Type B pancreatic cell (in vitro differentiated cells): ENCODE data around the gene ACTA1. TPM values are rescaled to one million over a fixed set of nuclear protein-coding genes. Genes with fewer than 3 reads are reported as not detected.

Experiments
- DNase-seq: peaks from one replicate; pipeline ENCODE4 v3.0.0; 2021; ENCODE audit warnings: mixed read lengths; ENCODE audit not compliant: unreplicated experiment; ENCODE audit errors: extremely low spot score
- H3K27ac Mint-ChIP-seq: 2 replicates; pipeline ENCODE4 v1.8.0; 2021; ENCODE audit warnings: mild to moderate bottlenecking, mixed read lengths
- H3K27me3 Mint-ChIP-seq: 2 replicates; pipeline ENCODE4 v1.8.0; 2021; ENCODE audit warnings: mixed read lengths
- H3K36me3 Mint-ChIP-seq: 2 replicates; pipeline ENCODE4 v1.8.0; 2021; ENCODE audit warnings: mixed read lengths
- H3K4me1 Mint-ChIP-seq: one replicate; pipeline ENCODE4 v1.8.0; 2021; ENCODE audit warnings: mixed read lengths; ENCODE audit not compliant: unreplicated experiment
- H3K4me3 Mint-ChIP-seq: 2 replicates; pipeline ENCODE4 v1.8.0; 2021; ENCODE audit warnings: mild to moderate bottlenecking, mixed read lengths
- H3K9me3 Mint-ChIP-seq: 2 replicates; pipeline ENCODE4 v1.8.0; 2021; ENCODE audit warnings: mixed read lengths
- total RNA-seq: library from RNA; stranded (reverse); gene quantifications from 2 replicates; pipeline ENCODE4 v1.2.1, GENCODE V29; 2021; ENCODE audit warnings: low replicate concordance
- TF ChIP-seq, protein P1 (sequence below): fragments of 200-600 bp; sonication (generic); conservative IDR thresholded peaks from 2 replicates; pipeline ENCODE4 v1.5.0; 2021; ENCODE audit warnings: antibody characterized with exemption, mild to moderate bottlenecking

ACTA1 gene
- total RNA-seq, 1 donor from 2014 or later = 1.9 TPM

DNA sequence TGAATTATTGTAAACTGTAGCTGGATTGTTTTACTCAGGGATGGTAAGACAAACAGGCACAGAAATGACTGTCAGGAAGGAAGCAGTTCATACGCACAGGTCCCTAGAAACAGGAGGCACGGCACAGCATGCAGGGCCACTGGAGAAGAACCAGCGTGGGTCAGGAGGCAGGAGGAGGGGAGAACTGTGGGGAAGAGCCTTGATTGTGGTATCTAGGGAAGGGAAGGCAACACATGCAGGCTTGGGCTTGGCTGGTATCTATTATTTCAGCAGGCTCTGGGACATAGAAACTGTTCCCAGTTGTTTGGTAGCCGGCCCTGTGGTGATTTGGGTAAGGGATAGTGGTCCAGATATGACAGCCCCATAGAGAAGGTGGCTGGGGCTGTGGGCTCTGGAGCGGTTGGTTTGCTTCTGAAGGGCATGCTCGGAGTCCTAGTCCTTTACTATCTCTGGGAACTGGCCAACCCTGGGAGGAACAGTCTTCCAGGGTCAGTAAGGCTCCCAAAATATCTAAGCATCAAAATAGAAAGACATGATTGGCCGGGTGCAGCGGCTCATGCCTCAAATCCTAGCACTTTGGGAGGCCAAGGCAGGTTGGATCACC, 47.9 kb downstream of the ACTA1 start:
- Mint-ChIP-seq H3K27me3 (peaks cover 9% of the 10 kb centered on the region), H3K27ac (no peak overlapping the region), H3K4me1 (peaks cover 4% of the 10 kb centered on the region), H3K9me3 (peaks cover 6% of the 10 kb centered on the region), H3K4me3 (no peak overlapping the region), H3K36me3 (no peaks in the 10 kb centered on the region)
- TF ChIP-seq, protein P1, sequence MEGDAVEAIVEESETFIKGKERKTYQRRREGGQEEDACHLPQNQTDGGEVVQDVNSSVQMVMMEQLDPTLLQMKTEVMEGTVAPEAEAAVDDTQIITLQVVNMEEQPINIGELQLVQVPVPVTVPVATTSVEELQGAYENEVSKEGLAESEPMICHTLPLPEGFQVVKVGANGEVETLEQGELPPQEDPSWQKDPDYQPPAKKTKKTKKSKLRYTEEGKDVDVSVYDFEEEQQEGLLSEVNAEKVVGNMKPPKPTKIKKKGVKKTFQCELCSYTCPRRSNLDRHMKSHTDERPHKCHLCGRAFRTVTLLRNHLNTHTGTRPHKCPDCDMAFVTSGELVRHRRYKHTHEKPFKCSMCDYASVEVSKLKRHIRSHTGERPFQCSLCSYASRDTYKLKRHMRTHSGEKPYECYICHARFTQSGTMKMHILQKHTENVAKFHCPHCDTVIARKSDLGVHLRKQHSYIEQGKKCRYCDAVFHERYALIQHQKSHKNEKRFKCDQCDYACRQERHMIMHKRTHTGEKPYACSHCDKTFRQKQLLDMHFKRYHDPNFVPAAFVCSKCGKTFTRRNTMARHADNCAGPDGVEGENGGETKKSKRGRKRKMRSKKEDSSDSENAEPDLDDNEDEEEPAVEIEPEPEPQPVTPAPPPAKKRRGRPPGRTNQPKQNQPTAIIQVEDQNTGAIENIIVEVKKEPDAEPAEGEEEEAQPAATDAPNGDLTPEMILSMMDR = no peak
- DNase-seq = no peak

DNA sequence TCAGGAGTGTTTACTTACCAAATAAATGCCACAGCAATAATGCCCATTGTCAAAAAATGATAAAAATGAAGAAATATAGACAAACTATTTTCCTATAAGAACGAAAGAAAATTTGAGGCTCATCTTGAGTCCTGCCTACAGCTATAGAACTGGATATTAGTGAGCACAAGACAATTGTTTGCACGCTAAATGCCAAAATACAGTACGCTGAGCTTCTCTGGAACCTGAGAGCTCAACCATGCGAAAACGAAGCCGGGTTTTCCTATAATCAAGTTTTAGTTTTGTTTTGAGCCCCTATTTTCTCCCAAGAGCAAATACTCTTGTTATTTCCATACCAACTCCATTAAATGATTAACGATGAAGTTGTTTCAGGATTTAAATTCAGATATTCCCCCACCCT, 49.1 kb downstream of the ACTA1 start:
- no peak for DNase-seq
- Mint-ChIP-seq H3K4me3 (no peak overlapping the region), H3K27ac (no peak overlapping the region), H3K36me3 (no peaks in the 10 kb centered on the region), H3K9me3 (peaks cover 6% of the 10 kb centered on the region), H3K4me1 (peaks cover 4% of the 10 kb centered on the region), H3K27me3 (peaks cover 18% of the 10 kb centered on the region)
- TF ChIP-seq, protein P1 = no peak

DNA sequence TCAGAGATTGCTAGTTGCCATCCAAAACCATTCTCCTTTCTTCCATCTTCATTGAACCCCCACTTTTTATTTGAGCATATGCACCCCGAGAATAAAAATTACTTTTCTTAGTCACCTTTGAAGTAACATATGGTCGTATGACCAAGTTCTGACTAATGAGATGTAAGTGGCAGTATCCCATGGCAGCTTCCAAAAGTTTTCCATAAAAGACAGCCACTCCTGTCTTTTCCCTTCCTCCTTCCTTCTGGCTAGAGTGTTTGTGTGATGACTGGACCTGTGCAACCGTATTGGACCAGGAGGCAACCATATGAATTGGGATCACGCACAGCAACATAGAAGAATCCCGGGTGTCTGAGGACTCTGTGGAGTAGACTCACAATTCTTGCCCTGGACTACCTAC, 49.9 kb downstream of the ACTA1 start:
- H3K36me3 Mint-ChIP-seq = no peaks in the 10 kb centered on the region
- peaks cover 1% of the 10 kb centered on the region for H3K9me3 Mint-ChIP-seq
- no peak for DNase-seq
- peaks cover 6% of the 10 kb centered on the region for H3K4me1 Mint-ChIP-seq
- no peak overlapping the region for H3K27ac Mint-ChIP-seq
- H3K4me3 Mint-ChIP-seq = no peak overlapping the region
- H3K27me3 Mint-ChIP-seq = peaks cover 15% of the 10 kb centered on the region
- TF ChIP-seq, protein P1 = no peak

DNA sequence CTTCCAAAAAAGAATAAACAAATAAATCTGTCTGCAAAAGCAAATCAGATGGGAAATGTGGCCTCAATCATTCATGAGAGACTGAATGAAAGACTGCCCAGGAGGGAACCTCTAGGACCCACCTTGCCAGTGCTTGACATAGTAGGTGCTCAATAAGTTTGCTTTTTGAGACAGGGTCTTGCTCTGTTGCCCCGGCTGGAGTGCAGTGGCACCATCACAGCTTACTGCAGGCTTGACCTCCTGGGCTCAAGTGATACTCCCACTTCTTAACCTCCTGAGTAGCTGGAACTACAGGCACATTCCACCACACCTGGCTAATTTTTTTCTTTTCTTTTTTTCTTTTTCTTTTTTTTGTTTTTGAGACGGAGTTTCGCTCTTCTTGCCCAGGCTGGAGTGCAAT, 50.7 kb downstream of the ACTA1 start:
- DNase-seq = no peak
- no peaks in the 10 kb centered on the region for H3K36me3 Mint-ChIP-seq
- H3K4me3 Mint-ChIP-seq = no peak overlapping the region
- H3K9me3 Mint-ChIP-seq = no peaks in the 10 kb centered on the region
- TF ChIP-seq, protein P1 = no peak
- peaks cover 8% of the 10 kb centered on the region for H3K4me1 Mint-ChIP-seq
- no peak overlapping the region for H3K27ac Mint-ChIP-seq
- peaks cover 13% of the 10 kb centered on the region for H3K27me3 Mint-ChIP-seq

Other genes with a start within 250 kb of the ACTA1 start
- 59.9 and 71.8 TPM in 2 replicates for gene RAB4A, start 163.0 kb downstream of the ACTA1 start, total RNA-seq
- 9.6 and 10.0 TPM in 2 replicates for gene CCSAP, start 91.0 kb downstream of the ACTA1 start, total RNA-seq
- gene NUP133, start 74.2 kb upstream of the ACTA1 start, total RNA-seq = 46.2 and 53.9 TPM in 2 replicates
- 19.4 and 24.1 TPM in 2 replicates for gene ABCB10, start 124.6 kb upstream of the ACTA1 start, total RNA-seq
- gene TAF5L, start 192.0 kb upstream of the ACTA1 start, total RNA-seq = 16.9 and 17.4 TPM in 2 replicates
- 11.0 and 16.5 TPM in 2 replicates for gene URB2, start 192.2 kb upstream of the ACTA1 start, total RNA-seq